ENCODE results near the gene CCDC192.

CCDC192 gene

DNA sequence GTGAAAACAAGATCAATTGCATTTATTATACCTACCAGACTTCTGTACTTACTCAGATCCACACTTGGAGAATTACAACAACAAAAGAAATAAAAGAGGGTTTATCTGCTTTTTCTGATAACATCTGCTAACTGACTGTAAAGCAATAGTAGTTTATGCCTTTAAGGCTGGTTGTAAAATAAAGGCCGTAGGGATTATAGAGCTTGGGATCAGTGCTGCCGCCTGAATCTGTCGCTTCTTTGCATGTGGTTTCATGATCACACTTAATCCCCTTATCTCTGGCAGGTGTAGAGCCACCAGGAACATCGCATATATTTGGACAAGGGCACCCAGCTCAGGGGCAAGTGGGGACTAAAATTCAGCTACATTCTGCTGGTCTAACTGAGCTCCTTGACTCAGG, 146.7 kb downstream of the CCDC192 start:
- Histone ChIP-seq H4K20me1 (ENCODE audit: insufficient read depth, low read length, poor library complexity, severe bottlenecking) (no peaks in the 10 kb centered on the region), H3K9ac (ENCODE audit: low read depth, low read length, poor library complexity, severe bottlenecking) (no peak overlapping the region), H3F3A (ENCODE audit: low read depth) (no peaks in the 10 kb centered on the region), H3K79me2 (ENCODE audit: insufficient read depth, low read length) (no peaks in the 10 kb centered on the region), H3K36me3 (ENCODE audit: insufficient read depth, low read length) (no peaks in the 10 kb centered on the region), H3K4me2 (ENCODE audit: low read depth, low read length, poor library complexity, severe bottlenecking) (no peak overlapping the region), H3K27me3 (ENCODE audit: insufficient read depth, low read length, poor library complexity, severe bottlenecking) (no peaks in the 10 kb centered on the region), H3K4me3 (ENCODE audit: low read length, poor library complexity, severe bottlenecking) (no peak overlapping the region), H2AFZ (ENCODE audit: low read length) (no peak overlapping the region), H3K9me3 (ENCODE audit: insufficient read depth, low read depth, low read length) (no peaks in the 10 kb centered on the region), H3K4me1 (ENCODE audit: insufficient read depth, low read length, poor library complexity, severe bottlenecking) (no peaks in the 10 kb centered on the region), H3K9me2 (replicated peaks; ENCODE audit: low read depth, low read length) (no peaks in the 10 kb centered on the region)
- TF ChIP-seq EZH2phosphoT487 (IDR thresholded peaks at IDR 0.05; ENCODE audit: borderline replicate concordance) = no peak
- TF ChIP-seq, protein P1, sequence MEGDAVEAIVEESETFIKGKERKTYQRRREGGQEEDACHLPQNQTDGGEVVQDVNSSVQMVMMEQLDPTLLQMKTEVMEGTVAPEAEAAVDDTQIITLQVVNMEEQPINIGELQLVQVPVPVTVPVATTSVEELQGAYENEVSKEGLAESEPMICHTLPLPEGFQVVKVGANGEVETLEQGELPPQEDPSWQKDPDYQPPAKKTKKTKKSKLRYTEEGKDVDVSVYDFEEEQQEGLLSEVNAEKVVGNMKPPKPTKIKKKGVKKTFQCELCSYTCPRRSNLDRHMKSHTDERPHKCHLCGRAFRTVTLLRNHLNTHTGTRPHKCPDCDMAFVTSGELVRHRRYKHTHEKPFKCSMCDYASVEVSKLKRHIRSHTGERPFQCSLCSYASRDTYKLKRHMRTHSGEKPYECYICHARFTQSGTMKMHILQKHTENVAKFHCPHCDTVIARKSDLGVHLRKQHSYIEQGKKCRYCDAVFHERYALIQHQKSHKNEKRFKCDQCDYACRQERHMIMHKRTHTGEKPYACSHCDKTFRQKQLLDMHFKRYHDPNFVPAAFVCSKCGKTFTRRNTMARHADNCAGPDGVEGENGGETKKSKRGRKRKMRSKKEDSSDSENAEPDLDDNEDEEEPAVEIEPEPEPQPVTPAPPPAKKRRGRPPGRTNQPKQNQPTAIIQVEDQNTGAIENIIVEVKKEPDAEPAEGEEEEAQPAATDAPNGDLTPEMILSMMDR (conservative IDR thresholded peaks at IDR 0.05; ENCODE audit: low read length) = no peak

DNA sequence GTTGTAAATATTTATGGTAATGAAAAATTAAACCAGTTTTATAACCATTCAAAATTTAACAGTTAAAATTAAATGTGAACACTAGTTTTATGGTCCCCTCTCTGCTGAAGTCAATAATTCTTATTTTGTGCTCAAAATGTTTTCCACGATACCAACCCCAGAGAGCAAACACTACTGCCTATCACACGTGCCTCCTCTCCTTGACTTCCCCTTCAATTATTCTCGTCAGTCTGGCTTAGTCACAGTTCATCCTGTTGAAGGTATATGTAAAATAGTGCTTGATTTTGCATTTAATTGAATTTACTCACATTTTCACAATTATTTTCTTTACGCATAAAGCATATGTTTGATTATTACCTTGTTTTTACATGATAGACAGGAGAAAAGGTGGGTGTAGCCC, 148.8 kb downstream of the CCDC192 start:
- H3K9ac ChIP-seq (ENCODE audit: low read depth, low read length, poor library complexity, severe bottlenecking) = no peak overlapping the region
- H3K4me1 ChIP-seq (ENCODE audit: insufficient read depth, low read length, poor library complexity, severe bottlenecking) = no peaks in the 10 kb centered on the region

DNA sequence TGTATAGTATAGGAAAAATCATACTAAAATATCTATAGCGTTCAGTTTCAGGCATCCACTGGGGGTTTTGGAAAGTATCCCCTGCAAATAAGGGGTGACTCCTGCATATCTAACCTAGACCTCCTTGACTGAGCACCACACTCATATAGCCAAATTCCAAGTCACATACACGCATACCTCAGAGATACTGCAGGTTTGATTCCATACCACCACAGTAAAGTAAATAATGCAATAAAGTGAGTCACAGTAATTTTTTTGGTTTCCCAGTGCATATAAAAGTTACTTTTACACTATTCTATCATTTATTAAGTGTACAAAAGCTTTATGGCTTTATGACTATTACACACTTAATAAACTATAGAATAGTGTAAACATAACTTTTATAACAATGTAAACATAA, 151.3 kb downstream of the CCDC192 start:
- Histone ChIP-seq H3F3A (ENCODE audit: low read depth) (no peaks in the 10 kb centered on the region), H2AFZ (ENCODE audit: low read length) (no peak overlapping the region), H3K9ac (ENCODE audit: low read depth, low read length, poor library complexity, severe bottlenecking) (no peak overlapping the region), H3K79me2 (ENCODE audit: insufficient read depth, low read length) (no peaks in the 10 kb centered on the region), H3K4me1 (ENCODE audit: insufficient read depth, low read length, poor library complexity, severe bottlenecking) (no peaks in the 10 kb centered on the region), H3K4me2 (ENCODE audit: low read depth, low read length, poor library complexity, severe bottlenecking) (no peak overlapping the region), H3K9me2 (replicated peaks; ENCODE audit: low read depth, low read length) (no peaks in the 10 kb centered on the region), H3K9me3 (ENCODE audit: insufficient read depth, low read depth, low read length) (no peaks in the 10 kb centered on the region), H3K4me3 (ENCODE audit: low read length, poor library complexity, severe bottlenecking) (no peak overlapping the region), H3K36me3 (ENCODE audit: insufficient read depth, low read length) (no peaks in the 10 kb centered on the region), H4K20me1 (ENCODE audit: insufficient read depth, low read length, poor library complexity, severe bottlenecking) (no peaks in the 10 kb centered on the region), H3K27me3 (ENCODE audit: insufficient read depth, low read length, poor library complexity, severe bottlenecking) (no peaks in the 10 kb centered on the region)
- no peak for TF ChIP-seq EZH2phosphoT487 (IDR thresholded peaks at IDR 0.05; ENCODE audit: borderline replicate concordance)
- TF ChIP-seq, protein P1 (conservative IDR thresholded peaks at IDR 0.05; ENCODE audit: low read length) = no peak

More for the DNA sequence above, 148.8 kb downstream of the CCDC192 start:
- Histone ChIP-seq H4K20me1 (ENCODE audit: insufficient read depth, low read length, poor library complexity, severe bottlenecking) (no peaks in the 10 kb centered on the region), H3K9me2 (replicated peaks; ENCODE audit: low read depth, low read length) (no peaks in the 10 kb centered on the region), H3F3A (ENCODE audit: low read depth) (no peaks in the 10 kb centered on the region), H3K27me3 (ENCODE audit: insufficient read depth, low read length, poor library complexity, severe bottlenecking) (no peaks in the 10 kb centered on the region), H3K36me3 (ENCODE audit: insufficient read depth, low read length) (no peaks in the 10 kb centered on the region), H3K4me2 (ENCODE audit: low read depth, low read length, poor library complexity, severe bottlenecking) (no peak overlapping the region), H3K9me3 (ENCODE audit: insufficient read depth, low read depth, low read length) (no peaks in the 10 kb centered on the region), H2AFZ (ENCODE audit: low read length) (no peak overlapping the region), H3K4me3 (ENCODE audit: low read length, poor library complexity, severe bottlenecking) (no peak overlapping the region), H3K79me2 (ENCODE audit: insufficient read depth, low read length) (no peaks in the 10 kb centered on the region)
- no peak for TF ChIP-seq EZH2phosphoT487 (IDR thresholded peaks at IDR 0.05; ENCODE audit: borderline replicate concordance)
- TF ChIP-seq, protein P1 (conservative IDR thresholded peaks at IDR 0.05; ENCODE audit: low read length) = no peak

All from Loucy (cell line).